Measurements from ENCODE around the gene CCDC81. TPM values are rescaled to one million over a fixed set of nuclear protein-coding genes. Genes with fewer than 3 reads are reported as not detected.

CCDC81 gene
- total RNA-seq, 1 experiment from 2014 or later = 0.11 TPM

- no peaks in the 10 kb centered on the region for H3F3A ChIP-seq (ENCODE audit: low read length, unreplicated experiment)
- H3K36me3 ChIP-seq (ENCODE audit: low read depth, low read length) = no peaks in the 10 kb centered on the region
- no peaks in the 10 kb centered on the region for H4K20me1 ChIP-seq (ENCODE audit: low read length)
- no peak overlapping the region for H3K4me2 ChIP-seq (ENCODE audit: low read length)
- H3K79me2 ChIP-seq (ENCODE audit: low read length) = no peaks in the 10 kb centered on the region
- no TSS peak for BruUV-seq (replicated peaks)
- ATAC-seq (no peak), DNase-seq (no peak)
- no peaks in the 10 kb centered on the region for H3K9me3 ChIP-seq (ENCODE audit: low read length)
- TF ChIP-seq EZH2 (IDR thresholded peaks at IDR 0.05; ENCODE audit: low read length, unreplicated experiment) (no peak), EZH2phosphoT487 (IDR thresholded peaks at IDR 0.05; ENCODE audit: borderline replicate concordance, low read length) (no peak), CTCF (conservative IDR thresholded peaks at IDR 0.05; ENCODE audit: low read depth, low read length) (no peak)
- intact Hi-C loops (cut with micrococcal nuclease) = loop anchor here (5.0 to 10.0 kb wide), 2 partner anchors 130 to 213 kb away; partner anchors contain the start of gene ME3
- ChIA-PET POLR2A (ENCODE audit: unreplicated experiment) (no interaction called here), CTCF (no interaction called here)
- no peak overlapping the region for H3K9ac ChIP-seq (ENCODE audit: low read length)
- H3K27me3 ChIP-seq (ENCODE audit: low read length) = no peaks in the 10 kb centered on the region
- H3K4me1 ChIP-seq (ENCODE audit: insufficient read depth, low read length) = peaks cover 43% of the 10 kb centered on the region
- no peaks in the 10 kb centered on the region for H3K9me2 ChIP-seq (replicated peaks; ENCODE audit: low read length)
- H3K27ac ChIP-seq (ENCODE audit: low read length) = no peak overlapping the region
- no peak overlapping the region for H2AFZ ChIP-seq (ENCODE audit: low read length)
- H3K4me3 ChIP-seq (ENCODE audit: low read length) = no peak overlapping the region
These were observed 87.2 kb downstream of the CCDC81 start for GRCh38 chr11:86461892-86462291.

GRCh38 chr11:86463120-86463519 lies 88.4 kb downstream of the CCDC81 start:
- ChIA-PET CTCF (no interaction called here), POLR2A (ENCODE audit: unreplicated experiment) (no interaction called here)
- H3K9me3 ChIP-seq (ENCODE audit: low read length) = no peaks in the 10 kb centered on the region
- intact Hi-C loops (cut with micrococcal nuclease) = loop anchor here (5.0 to 10.0 kb wide), 2 partner anchors 129 to 212 kb away; partner anchors contain the start of gene ME3
- DNase-seq (no peak), ATAC-seq (no peak)
- no peaks in the 10 kb centered on the region for H3K79me2 ChIP-seq (ENCODE audit: low read length)
- H3K27ac ChIP-seq (ENCODE audit: low read length) = no peak overlapping the region
- H4K20me1 ChIP-seq (ENCODE audit: low read length) = no peaks in the 10 kb centered on the region
- no peak overlapping the region for H2AFZ ChIP-seq (ENCODE audit: low read length)
- no peaks in the 10 kb centered on the region for H3K9me2 ChIP-seq (replicated peaks; ENCODE audit: low read length)
- no peak overlapping the region for H3K4me2 ChIP-seq (ENCODE audit: low read length)
- H3K36me3 ChIP-seq (ENCODE audit: low read depth, low read length) = no peaks in the 10 kb centered on the region
- peaks cover 42% of the 10 kb centered on the region for H3K4me1 ChIP-seq (ENCODE audit: insufficient read depth, low read length)
- TF ChIP-seq CTCF (conservative IDR thresholded peaks at IDR 0.05; ENCODE audit: low read depth, low read length) = no peak
- no peak for TF ChIP-seq EZH2 (IDR thresholded peaks at IDR 0.05; ENCODE audit: low read length, unreplicated experiment)
- no peak for TF ChIP-seq EZH2phosphoT487 (IDR thresholded peaks at IDR 0.05; ENCODE audit: borderline replicate concordance, low read length)
- H3K27me3 ChIP-seq (ENCODE audit: low read length) = no peaks in the 10 kb centered on the region
- H3F3A ChIP-seq (ENCODE audit: low read length, unreplicated experiment) = no peaks in the 10 kb centered on the region
- no peak overlapping the region for H3K9ac ChIP-seq (ENCODE audit: low read length)
- H3K4me3 ChIP-seq (ENCODE audit: low read length) = no peak overlapping the region
- no TSS peak for BruUV-seq (replicated peaks)

- Histone ChIP-seq H3K4me3 (ENCODE audit: low read length) (no peak overlapping the region), H3K27ac (ENCODE audit: low read length) (peak overlapping the region; percentile 91), H3K9ac (ENCODE audit: low read length) (peak overlapping the region; percentile 34; the same call in 1 of the 2 replicates), H3K9me3 (ENCODE audit: low read length) (no peaks in the 10 kb centered on the region), H3K4me1 (ENCODE audit: insufficient read depth, low read length) (peaks cover 33% of the 10 kb centered on the region), H3K36me3 (ENCODE audit: low read depth, low read length) (no peaks in the 10 kb centered on the region), H3K27me3 (ENCODE audit: low read length) (no peaks in the 10 kb centered on the region), H3K9me2 (replicated peaks; ENCODE audit: low read length) (no peaks in the 10 kb centered on the region), H3K4me2 (ENCODE audit: low read length) (peak overlapping the region; percentile 15; the same call in 1 of the 2 replicates), H2AFZ (ENCODE audit: low read length) (no peak overlapping the region), H3F3A (ENCODE audit: low read length, unreplicated experiment) (no peaks in the 10 kb centered on the region), H3K79me2 (ENCODE audit: low read length) (no peaks in the 10 kb centered on the region), H4K20me1 (ENCODE audit: low read length) (no peaks in the 10 kb centered on the region)
- BruUV-seq (replicated peaks) = no TSS peak
- ChIA-PET POLR2A (ENCODE audit: unreplicated experiment) (no interaction called here), CTCF (interaction anchor here (0.7 kb wide), 1 partner anchor 20 kb away, joined by 4 read pairs; no protein-coding TSS in a partner anchor)
- TF ChIP-seq CTCF (conservative IDR thresholded peaks at IDR 0.05; ENCODE audit: low read depth, low read length) (no peak), EZH2phosphoT487 (IDR thresholded peaks at IDR 0.05; ENCODE audit: borderline replicate concordance, low read length) (no peak), EZH2 (IDR thresholded peaks at IDR 0.05; ENCODE audit: low read length, unreplicated experiment) (no peak)
- intact Hi-C loops (cut with micrococcal nuclease) = loop anchor here (1.0 to 10.0 kb wide), 4 partner anchors 44 to 211 kb away; partner anchors contain the start of gene ME3
- DNase-seq (no peak), ATAC-seq (no peak)
These were observed 89.3 kb downstream of the CCDC81 start for GRCh38 chr11:86463955-86464354.
